K562 (cell line): ENCODE measurements around the gene CCDC88A. TPM values are rescaled to one million over a fixed set of nuclear protein-coding genes. Genes with fewer than 3 reads are reported as not detected.

Experiments used
- ATAC-seq: fragments of 200-7000 bp; cut with Tn5 transposase; 3 replicates; pipeline ENCODE4 v1.9.1; 2020; ENCODE audit warnings: moderate library complexity
- BruUV-seq: library from RNA; stranded (reverse); fragments of 400-500 nt; replicated peaks from 2 replicates; lab custom pipeline; 2021; lab: Mats Ljungman, UMichigan
- CTCF ChIA-PET: fragments of 300-600 bp; formaldehyde crosslinking; extraction: SDS; loops from one replicate; lab custom pipeline; 2021; ENCODE audit warnings: low intra/inter-chr PET ratio; lab: Yijun Ruan, JAX
- POLR2A ChIA-PET: fragments of 300-600, 350-650 bp; sonication (Branson Sonifier 250); formaldehyde crosslinking; extraction: SDS; loops from one replicate; lab custom pipeline; 2021; ENCODE audit warnings: antibody characterized with exemption, inconsistent platforms; lab: Yijun Ruan, JAX
- DNase-seq, 4 experiments: peaks; one replicate each; pipeline versions ENCODE4 v3.0.0 to v3.0.0-alpha.2; 2011 to 2018; ENCODE audit warnings: low spot score in 3 of 4, mixed read lengths in 3 of 4; ENCODE audit errors: extremely low read depth in 1 of 4
- FAIRE-seq: peaks from 2 replicates; lab custom pipeline; 2011; peaks lifted over from hg19 to GRCh38; lab: Jason Lieb, UNC
- H2AFZ ChIP-seq: 2 replicates; pipeline ENCODE4 v1.6.0; 2011; ENCODE audit warnings: low read depth, low read length, control low read depth, inconsistent platforms
- H3K27ac ChIP-seq: fragments of 200-600 bp; 3 replicates; pipeline ENCODE4 v1.8.0; 2011; ENCODE audit warnings: low read depth, mild to moderate bottlenecking, control low read depth, inconsistent platforms, low read length, moderate library complexity, mixed read lengths; ENCODE audit errors: extremely low read depth
- H3K27me3 ChIP-seq, 2 experiments: fragments of 300-600 bp in 1 of 2; 2 replicates in 1 of 2; 3 replicates in 1 of 2; pipeline versions ENCODE4 v1.6.0 to v1.8.0; 2011; ENCODE audit warnings: inconsistent platforms in 2 of 2, low read length in 2 of 2, mild to moderate bottlenecking in 1 of 2, mixed read lengths in 1 of 2, moderate library complexity in 1 of 2; ENCODE audit not compliant: control insufficient read depth in 2 of 2, insufficient read depth in 2 of 2
- H3K36me3 ChIP-seq: fragments of 300-600 bp; 3 replicates; pipeline ENCODE4 v1.8.0; 2011; ENCODE audit warnings: mild to moderate bottlenecking, low read length, inconsistent platforms; ENCODE audit not compliant: control insufficient read depth, insufficient read depth
- H3K4me1 ChIP-seq, 2 experiments: fragments of 200-600 bp in 1 of 2; replicated peaks in 1 of 2; 2 replicates in 1 of 2; 3 replicates in 1 of 2; pipeline versions ENCODE4 v1.5.1 to v1.8.0; 2011; ENCODE audit warnings: inconsistent platforms in 2 of 2, low read length in 2 of 2, mild to moderate bottlenecking in 1 of 2, mixed read lengths in 1 of 2, moderate library complexity in 1 of 2; ENCODE audit not compliant: control insufficient read depth in 2 of 2, insufficient read depth in 2 of 2
- H3K4me2 ChIP-seq: 2 replicates; pipeline ENCODE4 v1.6.1; 2011; ENCODE audit warnings: low read length, control low read depth, inconsistent platforms, mixed read lengths; ENCODE audit not compliant: insufficient read depth
- H3K4me3 ChIP-seq: fragments of 200-600 bp; sonication (generic), shearing (Covaris generic); 2 replicates; pipeline ENCODE4 v1.5.1; 2016; ENCODE audit warnings: control low read depth, inconsistent platforms
- H3K79me2 ChIP-seq: fragments of 200-600 bp; 3 replicates; pipeline ENCODE4 v1.8.0; 2011; ENCODE audit warnings: low read length, inconsistent platforms; ENCODE audit not compliant: control insufficient read depth, insufficient read depth
- H3K9ac ChIP-seq, 2 experiments: 2 replicates each; pipeline versions ENCODE4 v1.6.0 to v1.6.1; 2011; ENCODE audit warnings: low read depth in 2 of 2, low read length in 2 of 2, control low read depth in 1 of 2, inconsistent platforms in 1 of 2, mild to moderate bottlenecking in 1 of 2, mixed read lengths in 1 of 2; ENCODE audit not compliant: insufficient read depth in 1 of 2
- H3K9me1 ChIP-seq: one replicate; pipeline ENCODE4 v1.6.0; 2011; ENCODE audit warnings: inconsistent platforms, mild to moderate bottlenecking, low read length, moderate library complexity; ENCODE audit not compliant: control insufficient read depth, insufficient read depth
- H3K9me3 ChIP-seq: replicated peaks from 2 replicates; pipeline ENCODE4 v1.5.1; 2011; ENCODE audit warnings: low read depth, low read length, inconsistent platforms; ENCODE audit not compliant: control insufficient read depth, insufficient read depth
- H4K20me1 ChIP-seq: replicated peaks from 2 replicates; pipeline ENCODE4 v1.6.1; 2011; ENCODE audit warnings: low read length, inconsistent platforms, mixed read lengths; ENCODE audit not compliant: control insufficient read depth, insufficient read depth
- BRD4 ChIP-seq: fragments of 200-600 bp; sonication (generic); IDR thresholded peaks from 2 replicates; pipeline ENCODE4 v1.6.1; 2017; ENCODE audit warnings: inconsistent platforms
- CBFB ChIP-seq: sonication (generic); formaldehyde crosslinking; IDR thresholded peaks from 2 replicates; pipeline ENCODE4 v1.4.0; 2020; ENCODE audit warnings: mild to moderate bottlenecking, missing genetic modification reagents
- HNRNPH1 ChIP-seq: fragments of 200-400 bp; formaldehyde crosslinking; optimal IDR thresholded peaks from 2 replicates; pipeline ENCODE3; 2017; ENCODE audit warnings: low read depth, mild to moderate bottlenecking, low read length, moderate library complexity
- MAFK ChIP-seq: IDR thresholded peaks from 2 replicates; pipeline ENCODE4 v1.6.1; 2011; ENCODE audit warnings: low read length, improper control_type of control experiment
- SMC3 ChIP-seq: conservative IDR thresholded peaks from 2 replicates; pipeline ENCODE4 v1.6.1; 2011; ENCODE audit warnings: low read depth, low read length, improper control_type of control experiment; ENCODE audit not compliant: insufficient read depth
- ZBED1 ChIP-seq: IDR thresholded peaks from 2 replicates; pipeline ENCODE4 v1.6.1; 2014
- ZNF124 ChIP-seq: sonication (generic); formaldehyde crosslinking; IDR thresholded peaks from 2 replicates; pipeline ENCODE4 v1.8.1; 2022; ENCODE audit warnings: missing genetic modification reagents
- ZNF707 ChIP-seq: fragments of 250-450 bp; sonication (Bioruptor Pico); conservative IDR thresholded peaks from 2 replicates; pipeline ENCODE4 v1.8.0; 2022; ENCODE audit warnings: inconsistent platforms, mild to moderate bottlenecking, moderate library complexity
- WGBS: fragments of 100-300 bp; shearing (Covaris generic); methylation state at CpG from one replicate; pipeline ENCODE4 v1.1.6; 2016; ENCODE audit warnings: low coverage, mixed read lengths; ENCODE audit not compliant: insufficient coverage; ENCODE audit errors: missing lambda C conversion rate; 5-methylcytosine and 5-hydroxymethylcytosine counted together
- in situ Hi-C: fragments of 300-500 bp; cut with MboI; formaldehyde crosslinking; loops from 4 replicates; pipeline ENCODE4 v1.15.0; 2018; ENCODE audit warnings: inconsistent platforms, mixed read lengths
- intact Hi-C: fragments of 100-400 bp; cut with micrococcal nuclease; formaldehyde crosslinking; loops from 2 replicates; pipeline ENCODE4 v1.14.2; 2022
- polyA plus RNA-seq, 8 experiments: library from polyadenylated mRNA; depleted of rRNA in 4 of 8; stranded (reverse) in 5 of 8; unstranded in 3 of 8; fragments of >200 nt; fragmentation: Nextera tagmentation in 2 of 8; fragmentation: Illumina TruSeq in 1 of 8; extraction: Ambion mirVana in 2 of 8; extraction: Trizol in 1 of 8; gene quantifications; 2 replicates each; pipeline versions ENCODE4 v1.2.1 to v1.2.3, GENCODE V29; 2011 to 2014; ENCODE audit warnings: inconsistent platforms in 1 of 8, missing spikeins in 1 of 8
- total RNA-seq, 7 experiments: library from RNA; depleted of rRNA in 6 of 7; stranded (reverse); fragments of >200 nt in 6 of 7; fragmentation: Illumina TruSeq in 2 of 7; extraction: Trizol in 2 of 7; gene quantifications; 2 replicates each; pipeline versions ENCODE4 v1.2.1 to v1.2.3, GENCODE V29; 2011 to 2021; ENCODE audit warnings: low replicate concordance in 1 of 7
- TF ChIP-seq, protein P1 (sequence below): fragments of 250-450 bp; sonication (Bioruptor Pico); IDR thresholded peaks from 2 replicates; pipeline ENCODE4 v1.4.0; 2020; ENCODE audit warnings: mild to moderate bottlenecking

CCDC88A gene
- total and polyA plus RNA-seq, 9 of the 15 experiments (the other 6 are each of a cell fraction or from before 2014, with no cell fraction given): 29.3 to 102 (median 55.6) TPM

GRCh38 chr2:55437515-55438390 is 18.1 kb upstream of the CCDC88A start:
- no peak for FAIRE-seq
- in situ Hi-C loops: no loop called here
- H3K4me3 ChIP-seq: no peak overlapping the region
- TF ChIP-seq MAFK: no peak
- TF ChIP-seq ZNF707 (CRISPR knock-in tag): no peak
- TF ChIP-seq HNRNPH1: no peak
- TF ChIP-seq, protein P1, sequence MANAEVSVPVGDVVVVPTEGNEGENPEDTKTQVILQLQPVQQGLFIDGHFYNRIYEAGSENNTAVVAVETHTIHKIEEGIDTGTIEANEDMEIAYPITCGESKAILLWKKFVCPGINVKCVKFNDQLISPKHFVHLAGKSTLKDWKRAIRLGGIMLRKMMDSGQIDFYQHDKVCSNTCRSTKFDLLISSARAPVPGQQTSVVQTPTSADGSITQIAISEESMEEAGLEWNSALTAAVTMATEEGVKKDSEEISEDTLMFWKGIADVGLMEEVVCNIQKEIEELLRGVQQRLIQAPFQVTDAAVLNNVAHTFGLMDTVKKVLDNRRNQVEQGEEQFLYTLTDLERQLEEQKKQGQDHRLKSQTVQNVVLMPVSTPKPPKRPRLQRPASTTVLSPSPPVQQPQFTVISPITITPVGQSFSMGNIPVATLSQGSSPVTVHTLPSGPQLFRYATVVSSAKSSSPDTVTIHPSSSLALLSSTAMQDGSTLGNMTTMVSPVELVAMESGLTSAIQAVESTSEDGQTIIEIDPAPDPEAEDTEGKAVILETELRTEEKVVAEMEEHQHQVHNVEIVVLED: no peak
- no peak for TF ChIP-seq SMC3
- no peak for TF ChIP-seq CBFB (CRISPR knock-in tag)
- no peak for TF ChIP-seq ZBED1
- TF ChIP-seq BRD4: no peak
- TF ChIP-seq ZNF124: no peak
- peaks cover 7 to 8% of the 10 kb centered on the region in 2 experiments; a peak in 4 of 5 replicates for H3K4me1 ChIP-seq
- H3K4me2 ChIP-seq: no peak overlapping the region
- ChIA-PET CTCF (interaction anchor here (0.6 kb wide), 1 partner anchor 18 kb away, joined by 3 read pairs; the partner anchor contains the start of gene CCDC88A), POLR2A (interaction anchor here (1.1 to 1.5 kb wide), 2 partner anchors 8 to 17 kb away, joined by 5 read pairs; no protein-coding TSS in a partner anchor)
- H3K27ac ChIP-seq: no peak overlapping the region
- H4K20me1 ChIP-seq: no peaks in the 10 kb centered on the region
- WGBS: 36% methylated on average over 8 of the region's 9 CpGs
- intact Hi-C loops: no loop called here
- H3K27me3 ChIP-seq: no peaks in the 10 kb centered on the region
- H3K79me2 ChIP-seq: no peaks in the 10 kb centered on the region
- DNase-seq: no peak
- peak overlapping the region; percentile 31; the same call in 1 of the 2 replicates for H2AFZ ChIP-seq
- no peak; the same call in 1 of the 3 replicates for ATAC-seq
- no peak overlapping the region for H3K9ac ChIP-seq
- BruUV-seq: no TSS peak
- H3K36me3 ChIP-seq: no peaks in the 10 kb centered on the region
- no peaks in the 10 kb centered on the region for H3K9me1 ChIP-seq
- 0 out of 2 replicates have a peak, but pooled peaks cover 4% of the 10 kb centered on the region for H3K9me3 ChIP-seq
